ENCODE data around the gene EYS.
"Not testable (repeated sequence)": the region's sequence is repeated elsewhere in the genome, so short reads cannot be mapped to it uniquely, and the experiment has no call there.

Gene EYS

DNA sequence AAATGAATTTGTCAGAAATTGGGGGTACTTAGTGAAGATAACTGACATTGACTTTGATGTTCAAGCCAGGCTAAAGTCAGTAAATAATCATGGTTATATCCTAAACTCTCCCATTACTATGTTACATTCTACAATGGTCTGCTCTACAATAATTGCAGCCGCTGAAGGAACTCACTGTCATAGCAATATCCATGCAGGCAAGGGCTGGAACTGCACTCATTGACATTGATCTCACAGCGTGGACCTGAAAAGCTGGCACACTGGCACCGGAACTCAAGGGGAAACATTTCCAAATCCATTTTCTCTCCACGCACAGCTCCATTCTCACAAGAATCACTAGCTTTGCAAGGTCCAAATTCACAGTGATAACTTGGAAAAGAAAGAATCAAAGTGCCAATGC is 702.7 kb downstream of the EYS start:
- Histone ChIP-seq H3K27me3 (ENCODE audit: insufficient read depth, poor library complexity, severe bottlenecking) (no peaks in the 10 kb centered on the region), H3K9me3 (ENCODE audit: severe bottlenecking) (no peaks in the 10 kb centered on the region), H3K4me1 (ENCODE audit: insufficient read depth, poor library complexity, severe bottlenecking) (no peaks in the 10 kb centered on the region), H3K36me3 (ENCODE audit: low read depth) (no peaks in the 10 kb centered on the region), H3K27ac (ENCODE audit: poor library complexity, severe bottlenecking) (no peak overlapping the region), H3K4me3 (ENCODE audit: severe bottlenecking) (no peak overlapping the region)
- TF ChIP-seq, protein P1, sequence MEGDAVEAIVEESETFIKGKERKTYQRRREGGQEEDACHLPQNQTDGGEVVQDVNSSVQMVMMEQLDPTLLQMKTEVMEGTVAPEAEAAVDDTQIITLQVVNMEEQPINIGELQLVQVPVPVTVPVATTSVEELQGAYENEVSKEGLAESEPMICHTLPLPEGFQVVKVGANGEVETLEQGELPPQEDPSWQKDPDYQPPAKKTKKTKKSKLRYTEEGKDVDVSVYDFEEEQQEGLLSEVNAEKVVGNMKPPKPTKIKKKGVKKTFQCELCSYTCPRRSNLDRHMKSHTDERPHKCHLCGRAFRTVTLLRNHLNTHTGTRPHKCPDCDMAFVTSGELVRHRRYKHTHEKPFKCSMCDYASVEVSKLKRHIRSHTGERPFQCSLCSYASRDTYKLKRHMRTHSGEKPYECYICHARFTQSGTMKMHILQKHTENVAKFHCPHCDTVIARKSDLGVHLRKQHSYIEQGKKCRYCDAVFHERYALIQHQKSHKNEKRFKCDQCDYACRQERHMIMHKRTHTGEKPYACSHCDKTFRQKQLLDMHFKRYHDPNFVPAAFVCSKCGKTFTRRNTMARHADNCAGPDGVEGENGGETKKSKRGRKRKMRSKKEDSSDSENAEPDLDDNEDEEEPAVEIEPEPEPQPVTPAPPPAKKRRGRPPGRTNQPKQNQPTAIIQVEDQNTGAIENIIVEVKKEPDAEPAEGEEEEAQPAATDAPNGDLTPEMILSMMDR (IDR thresholded peaks at IDR 0.05; ENCODE audit: poor library complexity, severe bottlenecking), result no peak
- DNase-seq (ENCODE audit: low spot score), result no peak
- no peak for ATAC-seq (ENCODE audit: low read depth)

DNA sequence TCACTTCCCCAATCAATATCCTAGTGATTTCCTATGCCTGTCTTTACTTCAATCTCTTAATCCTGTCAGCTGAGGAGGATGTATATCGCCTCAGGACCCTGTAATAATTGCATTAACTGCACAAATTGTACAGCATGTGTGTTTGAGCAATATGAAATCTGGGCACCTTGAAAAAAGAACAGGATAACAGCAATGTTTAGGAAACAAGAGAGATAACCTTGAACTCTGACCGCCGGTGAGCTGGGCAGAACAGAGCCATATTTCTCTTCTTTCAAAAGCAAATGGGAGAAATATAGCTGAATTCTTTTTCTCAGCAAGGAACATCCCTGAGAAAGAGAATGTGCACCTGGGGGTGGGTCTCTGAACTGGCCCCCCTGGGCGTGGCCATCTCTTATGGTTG is 704.1 kb downstream of the EYS start:
- ATAC-seq (ENCODE audit: low read depth); H3K27me3 ChIP-seq (ENCODE audit: insufficient read depth, poor library complexity, severe bottlenecking); DNase-seq (ENCODE audit: low spot score): not testable (repeated sequence)

DNA sequence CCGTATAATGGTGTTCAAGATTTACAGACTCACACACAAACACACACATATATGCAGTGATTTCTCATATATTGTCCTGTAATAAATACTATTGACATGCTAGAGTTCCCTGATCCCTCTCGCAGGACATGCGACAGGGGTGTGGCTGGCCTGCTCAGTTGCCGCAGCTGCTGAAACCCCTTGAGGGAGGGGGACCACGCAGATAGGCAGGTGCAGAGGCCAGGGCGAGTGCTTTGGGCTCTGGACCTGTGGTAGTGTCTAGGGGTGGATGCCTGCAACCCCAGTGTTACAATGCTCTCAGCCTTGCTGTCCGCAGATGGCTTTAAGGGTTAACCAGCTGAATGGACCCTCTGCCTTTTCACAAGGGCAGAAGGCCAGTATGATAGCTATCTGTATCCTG is 706.2 kb downstream of the EYS start:
- Histone ChIP-seq H3K4me1 (ENCODE audit: insufficient read depth, poor library complexity, severe bottlenecking) (no peaks in the 10 kb centered on the region), H3K27me3 (ENCODE audit: insufficient read depth, poor library complexity, severe bottlenecking) (no peaks in the 10 kb centered on the region), H3K9me3 (ENCODE audit: severe bottlenecking) (no peaks in the 10 kb centered on the region), H3K27ac (ENCODE audit: poor library complexity, severe bottlenecking) (no peak overlapping the region), H3K4me3 (ENCODE audit: severe bottlenecking) (no peak overlapping the region), H3K36me3 (ENCODE audit: low read depth) (no peaks in the 10 kb centered on the region)
- no peak for DNase-seq (ENCODE audit: low spot score)
- ATAC-seq (ENCODE audit: low read depth), result no peak
- TF ChIP-seq, protein P1 (IDR thresholded peaks at IDR 0.05; ENCODE audit: poor library complexity, severe bottlenecking), result no peak

More for the DNA sequence above, 704.1 kb downstream of the EYS start:
- H3K27ac ChIP-seq (ENCODE audit: poor library complexity, severe bottlenecking); H3K4me1 ChIP-seq (ENCODE audit: insufficient read depth, poor library complexity, severe bottlenecking); H3K36me3 ChIP-seq (ENCODE audit: low read depth); H3K4me3 ChIP-seq (ENCODE audit: severe bottlenecking); H3K9me3 ChIP-seq (ENCODE audit: severe bottlenecking): not testable (repeated sequence)

DNA sequence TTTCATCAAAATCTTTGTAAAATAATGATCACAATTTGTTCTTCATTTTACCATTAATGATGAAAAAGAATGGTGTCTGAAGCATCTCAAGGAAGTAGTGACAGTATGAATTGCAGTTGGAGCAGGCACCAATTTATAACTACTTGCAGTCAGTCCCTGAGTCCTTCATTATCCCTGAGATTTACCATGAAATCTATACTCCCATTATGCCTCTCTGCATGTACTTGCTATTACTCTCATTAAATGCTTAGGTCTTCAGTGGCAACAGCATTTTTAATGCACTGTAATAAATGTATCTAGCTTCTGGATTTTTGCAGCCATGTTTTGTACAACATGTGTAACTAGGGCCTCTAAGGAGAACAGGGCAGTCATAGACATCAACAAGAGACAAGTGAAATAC is 708.8 kb downstream of the EYS start:
- no peaks in the 10 kb centered on the region for H3K36me3 ChIP-seq (ENCODE audit: low read depth)

DNA sequence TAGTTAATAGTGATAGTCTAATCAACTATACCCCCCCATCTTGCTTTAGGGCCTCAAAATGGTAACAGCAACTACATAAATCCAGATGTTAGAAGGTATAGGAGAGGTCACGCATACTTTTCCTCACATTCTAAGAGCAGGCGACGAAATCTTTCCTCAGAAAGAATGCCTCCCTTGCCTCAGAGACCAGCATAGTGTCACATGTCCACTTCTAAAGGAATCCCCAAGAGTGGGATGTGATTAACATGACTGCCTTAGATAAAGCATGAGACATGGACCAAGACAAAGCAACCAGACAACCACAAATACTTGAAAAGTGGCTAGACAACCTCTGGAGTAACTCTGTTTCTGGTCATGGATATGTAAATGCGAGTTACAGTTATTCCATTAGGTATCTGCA is 710.7 kb downstream of the EYS start:
- Histone ChIP-seq H3K9me3 (ENCODE audit: severe bottlenecking) (no peaks in the 10 kb centered on the region), H3K36me3 (ENCODE audit: low read depth) (no peaks in the 10 kb centered on the region), H3K27ac (ENCODE audit: poor library complexity, severe bottlenecking) (no peak overlapping the region), H3K4me3 (ENCODE audit: severe bottlenecking) (no peak overlapping the region), H3K4me1 (ENCODE audit: insufficient read depth, poor library complexity, severe bottlenecking) (no peaks in the 10 kb centered on the region), H3K27me3 (ENCODE audit: insufficient read depth, poor library complexity, severe bottlenecking) (no peaks in the 10 kb centered on the region)
- TF ChIP-seq, protein P1 (IDR thresholded peaks at IDR 0.05; ENCODE audit: poor library complexity, severe bottlenecking), result no peak
- no peak for DNase-seq (ENCODE audit: low spot score)
- no peak for ATAC-seq (ENCODE audit: low read depth)

More for the DNA sequence above, 708.8 kb downstream of the EYS start:
- DNase-seq (ENCODE audit: low spot score) (no peak), ATAC-seq (ENCODE audit: low read depth) (no peak)
- no peaks in the 10 kb centered on the region for H3K27me3 ChIP-seq (ENCODE audit: insufficient read depth, poor library complexity, severe bottlenecking)
- H3K4me3 ChIP-seq (ENCODE audit: severe bottlenecking), result no peak overlapping the region
- TF ChIP-seq, protein P1 (IDR thresholded peaks at IDR 0.05; ENCODE audit: poor library complexity, severe bottlenecking), result no peak
- no peaks in the 10 kb centered on the region for H3K4me1 ChIP-seq (ENCODE audit: insufficient read depth, poor library complexity, severe bottlenecking)
- no peak overlapping the region for H3K27ac ChIP-seq (ENCODE audit: poor library complexity, severe bottlenecking)
- no peaks in the 10 kb centered on the region for H3K9me3 ChIP-seq (ENCODE audit: severe bottlenecking)

All from RWPE2 (cell line).